ENCODE data around the gene TAF1D.

TAF1D gene

GRCh38 chr11:93720522-93720921 is 20.8 kb downstream of the TAF1D start:
- DNase-seq (ENCODE audit: low read depth): no peak

DNA sequence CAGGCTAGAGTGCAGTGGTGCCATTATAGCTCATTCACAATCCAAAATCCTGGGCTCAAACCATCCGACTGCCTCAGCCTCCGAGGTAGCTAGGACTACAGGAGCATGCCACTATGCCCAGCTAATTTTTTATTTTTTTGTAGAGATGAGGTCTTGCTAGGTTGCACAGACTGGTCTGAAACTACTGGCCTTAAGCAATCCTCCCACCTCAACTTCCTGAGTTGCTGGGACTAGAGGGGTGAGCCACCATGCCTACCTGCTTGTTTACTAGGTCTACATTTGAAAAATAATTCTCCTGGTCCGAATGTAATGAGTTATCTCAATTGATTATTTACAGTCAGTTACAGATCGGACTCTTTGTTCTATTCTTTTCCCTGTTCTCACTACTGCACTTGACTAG is 22.0 kb downstream of the TAF1D start:
- no peak for DNase-seq (ENCODE audit: low read depth)

DNA sequence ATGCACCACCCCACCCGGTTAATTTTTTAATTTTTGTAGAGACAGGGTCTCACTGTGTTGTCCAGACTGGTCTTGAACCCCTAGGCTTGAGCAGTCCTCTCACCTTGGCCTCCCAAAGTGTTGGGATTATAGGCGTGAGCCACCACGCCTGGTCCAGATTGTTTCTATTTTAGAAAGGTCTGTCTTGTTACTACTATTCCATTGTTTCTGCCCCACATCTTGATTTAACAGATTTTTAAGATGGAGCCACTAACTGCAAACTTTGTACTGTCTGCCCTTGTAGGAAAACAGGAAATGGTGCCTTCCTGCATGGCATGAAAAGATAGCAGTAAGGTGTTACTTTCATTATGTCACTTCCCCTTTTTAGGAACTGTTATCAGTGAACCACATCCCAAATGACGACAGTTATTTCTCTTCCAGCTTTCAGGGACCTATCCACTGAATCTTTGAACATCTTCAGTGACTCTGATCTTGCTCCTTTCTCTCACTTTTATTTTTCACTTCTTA is 23.2 kb downstream of the TAF1D start:
- no peak for DNase-seq (ENCODE audit: low read depth)

DNA sequence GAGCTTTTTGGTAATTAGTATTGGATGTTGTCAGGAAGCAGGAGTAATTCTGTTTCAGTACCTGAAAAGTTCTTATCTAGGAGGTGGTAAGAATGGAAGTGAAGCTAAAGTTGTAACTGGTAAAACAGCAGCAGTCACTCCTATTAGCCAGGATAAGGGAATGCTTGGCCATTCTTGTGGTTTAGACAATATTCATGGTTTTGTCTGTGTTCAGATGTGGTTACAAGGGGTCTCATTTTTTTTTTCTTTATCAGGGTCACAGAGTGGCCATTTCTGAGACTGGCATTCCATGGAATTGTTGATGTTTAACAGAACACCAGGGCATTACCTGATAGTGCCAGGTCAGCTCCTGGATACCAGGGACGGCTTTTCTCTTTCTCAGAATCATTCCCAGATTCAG is 23.8 kb downstream of the TAF1D start:
- DNase-seq (ENCODE audit: low read depth): no peak

GRCh38 chr11:93715797-93716396 is 25.4 kb downstream of the TAF1D start:
- no peak for DNase-seq (ENCODE audit: low read depth)

GRCh38 chr11:93712678-93713077 is 28.6 kb downstream of the TAF1D start:
- DNase-seq (ENCODE audit: low read depth): no peak

GRCh38 chr11:93710239-93710638 is 31.1 kb downstream of the TAF1D start:
- DNase-seq (ENCODE audit: low read depth): no peak

DNA sequence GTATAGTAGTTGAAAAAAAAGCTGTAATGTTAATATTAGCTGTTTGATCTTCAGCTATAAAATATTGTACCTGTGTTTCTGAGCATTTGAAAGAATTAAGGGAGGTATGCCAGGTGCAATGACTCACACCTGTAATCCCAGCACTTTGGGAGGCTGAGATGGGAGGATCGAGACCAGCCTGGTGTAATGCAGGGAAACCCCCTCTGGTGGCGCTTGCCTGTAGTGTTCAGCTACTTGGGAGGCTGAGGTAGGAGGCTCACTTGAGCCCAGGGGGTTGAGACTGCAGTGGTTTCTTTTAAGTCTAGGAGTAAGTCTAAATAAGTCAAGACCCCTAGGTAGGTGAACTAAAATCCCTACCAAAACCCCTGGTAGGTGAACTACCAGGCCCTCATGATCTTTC is 37.1 kb downstream of the TAF1D start:
- no peak for DNase-seq (ENCODE audit: low read depth)

- DNase-seq (ENCODE audit: low read depth): no peak
Measured at GRCh38 chr11:93700830-93701229, 40.5 kb downstream of the TAF1D start.

GRCh38 chr11:93697611-93698010 is 43.7 kb downstream of the TAF1D start:
- no peak for DNase-seq (ENCODE audit: low read depth)

- DNase-seq (ENCODE audit: low read depth): no peak
Measured at GRCh38 chr11:93694557-93694956, 46.7 kb downstream of the TAF1D start.

GRCh38 chr11:93694109-93694508 is 47.2 kb downstream of the TAF1D start:
- no peak for DNase-seq (ENCODE audit: low read depth)

DNA sequence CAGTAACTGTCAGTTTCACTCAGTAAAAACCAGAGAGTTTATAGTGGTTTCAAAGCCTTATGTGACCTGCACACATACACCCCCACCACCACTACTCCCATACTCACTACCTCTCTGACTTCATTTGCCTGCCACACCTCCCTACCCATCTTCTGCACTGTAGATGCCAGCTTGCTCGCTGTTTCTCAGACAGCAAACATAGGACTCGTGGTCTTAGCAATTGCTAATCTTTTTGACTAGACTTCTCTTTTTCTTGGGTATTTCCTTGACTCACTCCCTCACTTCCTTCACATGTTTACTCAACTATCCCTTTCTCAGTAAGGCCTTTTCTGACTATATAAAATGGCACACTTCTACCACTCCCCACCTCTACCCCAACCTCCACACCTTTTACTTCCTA is 52.1 kb downstream of the TAF1D start:
- no peak for DNase-seq (ENCODE audit: low read depth)

DNA sequence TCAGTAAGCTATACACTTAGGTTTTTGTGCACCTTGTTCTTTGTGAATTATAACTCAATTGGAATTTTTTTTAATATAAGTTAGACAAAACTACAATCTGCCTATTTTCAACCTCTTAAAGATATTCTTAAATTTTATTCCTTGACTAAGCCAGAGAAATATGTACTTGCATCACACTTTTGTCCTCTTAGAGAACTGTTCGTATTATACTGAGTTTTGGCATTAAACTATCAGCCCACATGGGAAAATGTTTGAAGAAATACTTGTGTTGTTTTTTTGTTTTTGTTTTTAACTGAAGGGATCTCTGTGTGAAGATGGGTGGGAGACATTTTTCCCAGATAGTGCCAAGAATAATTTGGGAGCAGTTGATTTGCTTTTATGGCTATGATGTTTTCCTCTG is 54.5 kb downstream of the TAF1D start:
- DNase-seq (ENCODE audit: low read depth): no peak

GRCh38 chr11:93686226-93686625 is 55.1 kb downstream of the TAF1D start:
- DNase-seq (ENCODE audit: low read depth): no peak
